ENCODE measurements around the gene ANTKMT.
A peak's percentile ranks its signal among the peaks of the same experiment; 100 is the strongest.
"Not testable (repeated sequence)": the region's sequence is repeated elsewhere in the genome, so short reads cannot be mapped to it uniquely, and the experiment has no call there.

The ANTKMT gene

DNA sequence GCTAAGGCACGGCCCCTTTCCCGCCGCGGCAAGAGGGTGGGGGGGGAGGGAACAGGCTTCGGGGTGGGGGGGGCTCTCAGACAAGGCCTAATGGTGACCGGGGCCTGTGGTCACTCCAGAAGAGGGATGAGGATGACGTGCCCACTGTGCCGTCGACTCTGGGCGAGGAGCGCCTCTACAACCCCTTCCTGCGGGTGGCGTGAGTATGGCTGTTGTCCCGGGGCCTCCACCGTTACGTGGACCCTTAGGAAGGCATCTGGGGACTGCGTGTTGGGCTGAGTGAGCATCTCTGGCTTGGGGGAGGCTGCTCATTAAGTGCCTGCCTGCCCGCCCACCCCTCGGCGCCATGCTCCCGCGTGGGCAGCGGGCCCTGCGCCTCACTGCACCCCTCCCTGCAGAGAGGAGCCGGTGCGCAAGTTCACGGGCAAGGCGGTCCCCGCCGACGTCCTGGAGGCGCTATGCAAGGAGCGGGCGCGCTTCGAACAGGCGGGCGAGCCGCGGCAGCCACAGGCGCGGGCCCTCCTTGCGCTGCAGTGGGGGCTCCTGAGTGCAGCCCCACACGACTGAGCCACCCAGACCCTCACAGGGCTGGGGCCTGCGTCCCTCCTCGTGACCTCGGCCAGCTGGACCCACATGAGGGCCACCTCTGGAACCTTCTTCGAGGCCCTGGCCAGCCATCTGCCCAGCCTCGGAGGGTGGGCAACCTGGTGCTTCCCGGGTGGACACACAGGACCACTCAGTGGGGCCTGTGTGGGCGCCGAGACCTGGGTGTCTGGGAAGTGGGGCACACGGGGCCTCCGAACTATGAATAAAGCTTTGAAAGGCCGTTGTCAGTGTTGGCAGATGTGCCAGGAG, 8.2 kb downstream of the ANTKMT start:
- DNase-seq: no peak

DNA sequence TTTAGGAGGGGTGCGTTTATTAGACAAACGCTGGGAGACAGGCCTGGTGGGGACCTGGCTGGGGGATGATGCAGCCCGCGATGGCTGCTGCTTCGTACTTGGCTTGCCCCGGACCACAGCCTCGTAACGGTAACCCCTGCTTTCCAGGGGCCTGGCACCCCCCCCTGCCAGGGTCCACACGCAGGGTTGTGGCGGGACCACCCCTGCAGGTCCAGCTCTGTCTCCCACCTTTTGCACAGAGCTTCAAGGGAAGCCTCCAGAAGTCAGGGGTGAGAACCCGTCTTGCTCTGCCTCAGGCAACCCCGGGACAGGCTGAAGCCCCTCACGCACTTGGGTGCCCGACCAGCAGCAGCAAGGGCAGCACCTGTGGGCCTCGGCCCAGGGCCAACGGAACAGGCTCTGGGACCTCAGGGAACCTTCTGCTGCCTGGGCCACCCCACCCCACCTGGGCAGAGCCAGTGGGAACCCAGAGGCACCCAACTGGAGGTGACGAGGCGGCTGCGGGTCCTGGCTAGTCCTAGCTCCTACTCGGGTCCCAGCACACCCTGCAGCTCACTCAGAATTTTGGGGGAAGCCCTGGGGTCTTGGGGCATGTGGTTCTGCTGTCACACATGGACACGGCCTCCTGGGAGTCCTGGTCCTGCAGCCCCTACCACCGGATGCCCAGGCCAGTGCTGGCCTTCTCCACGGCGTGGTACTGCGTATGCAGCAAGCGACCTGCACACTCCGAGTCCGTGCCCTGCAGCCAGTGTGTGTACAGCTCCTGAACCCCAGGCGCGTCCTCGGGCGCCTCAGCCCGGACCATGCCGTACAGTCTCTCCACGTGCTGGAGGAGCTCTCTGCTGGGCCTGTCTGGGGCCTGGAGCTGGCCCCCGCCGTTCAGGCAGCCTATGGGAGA, 9.1 kb downstream of the ANTKMT start:
- DNase-seq: no peak

- no peak for DNase-seq
Measured at GRCh38 chr16:730666-731509, 9.9 kb downstream of the ANTKMT start.

GRCh38 chr16:732332-732731, 11.4 kb downstream of the ANTKMT start:
- no peak for DNase-seq

- no peak for DNase-seq
Measured at GRCh38 chr16:732936-733335, 12.0 kb downstream of the ANTKMT start.

DNA sequence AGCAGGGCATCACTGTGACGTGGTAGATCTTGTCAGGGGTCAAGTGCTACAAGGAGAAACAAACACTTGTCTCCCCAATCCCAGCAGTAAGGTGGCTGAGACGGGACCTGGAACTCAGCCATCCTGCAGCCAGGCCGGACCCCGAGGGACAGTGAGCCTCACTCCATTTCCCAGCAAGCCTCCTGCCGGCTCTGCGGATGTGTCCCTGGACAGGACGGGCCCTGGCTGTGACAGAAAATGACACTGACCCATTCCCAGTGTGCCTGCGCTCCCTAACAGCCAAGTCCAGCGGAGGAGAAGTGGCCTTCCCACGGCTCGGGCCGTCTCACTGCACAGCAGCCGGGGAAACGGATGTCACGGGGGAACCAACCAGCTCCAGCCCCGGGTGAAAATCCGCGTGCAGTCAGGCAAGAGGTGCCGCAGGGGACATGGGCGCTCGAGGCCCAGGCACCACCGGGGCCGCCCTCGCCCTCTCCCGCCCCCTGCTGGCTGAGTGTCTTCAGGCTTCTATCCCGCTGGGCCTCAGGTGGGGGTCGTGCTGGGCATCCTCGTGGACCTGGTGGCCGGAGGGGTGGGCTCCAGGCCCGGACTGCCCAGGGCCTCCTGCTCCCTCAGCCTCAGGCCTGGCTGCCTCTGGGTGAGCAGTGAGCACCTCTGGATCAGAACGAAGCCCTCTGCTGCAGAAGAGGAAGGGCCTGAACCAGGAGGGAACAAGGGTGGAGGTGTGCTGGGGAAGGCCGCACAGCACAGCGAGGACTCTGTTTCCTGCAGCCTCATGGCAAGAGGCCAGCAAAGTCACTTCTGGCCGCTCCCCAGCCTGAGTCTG, 12.6 kb downstream of the ANTKMT start:
- no peak for DNase-seq

DNA sequence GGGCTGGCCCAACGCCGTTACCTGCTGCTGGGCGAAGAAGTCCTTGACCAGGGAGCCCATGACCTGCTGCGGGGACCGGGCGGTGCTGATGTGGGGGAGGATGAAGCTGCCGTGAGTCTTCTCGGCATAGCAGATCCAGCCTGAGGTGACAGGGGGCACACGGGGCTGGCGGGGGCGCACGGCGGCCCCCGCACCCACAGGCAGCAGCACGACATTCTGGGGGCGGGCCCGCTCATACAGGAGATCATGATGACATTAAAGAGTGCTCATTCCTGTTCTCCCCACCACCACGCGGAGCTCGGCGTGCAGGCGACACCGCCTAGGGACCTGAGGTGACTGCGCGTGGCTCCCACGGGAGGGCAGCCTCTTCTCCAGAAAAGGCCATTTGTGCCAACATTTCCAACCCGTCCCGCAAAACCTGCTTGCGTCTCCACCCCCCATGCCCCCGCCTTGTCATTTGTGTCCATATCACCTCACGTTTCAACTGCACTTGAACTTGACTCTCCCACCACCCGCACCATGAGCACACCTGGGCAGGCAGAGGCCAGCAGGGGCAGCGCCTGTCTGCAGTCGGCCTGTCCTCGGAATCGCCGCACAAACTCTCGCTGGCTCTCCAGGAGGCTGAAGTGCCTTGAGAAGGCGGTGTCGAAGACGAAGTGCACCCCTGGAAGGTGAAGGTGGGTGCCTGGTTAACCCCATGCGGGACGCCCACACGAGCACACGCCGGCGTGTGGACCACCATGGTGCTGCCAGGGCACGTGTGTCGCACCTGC, 13.4 kb downstream of the ANTKMT start:
- no peak for DNase-seq

GRCh38 chr16:734981-735881, 14.3 kb downstream of the ANTKMT start:
- DNase-seq: no peak

- DNase-seq: no peak
Measured at GRCh38 chr16:735982-736453, 15.1 kb downstream of the ANTKMT start.

DNA sequence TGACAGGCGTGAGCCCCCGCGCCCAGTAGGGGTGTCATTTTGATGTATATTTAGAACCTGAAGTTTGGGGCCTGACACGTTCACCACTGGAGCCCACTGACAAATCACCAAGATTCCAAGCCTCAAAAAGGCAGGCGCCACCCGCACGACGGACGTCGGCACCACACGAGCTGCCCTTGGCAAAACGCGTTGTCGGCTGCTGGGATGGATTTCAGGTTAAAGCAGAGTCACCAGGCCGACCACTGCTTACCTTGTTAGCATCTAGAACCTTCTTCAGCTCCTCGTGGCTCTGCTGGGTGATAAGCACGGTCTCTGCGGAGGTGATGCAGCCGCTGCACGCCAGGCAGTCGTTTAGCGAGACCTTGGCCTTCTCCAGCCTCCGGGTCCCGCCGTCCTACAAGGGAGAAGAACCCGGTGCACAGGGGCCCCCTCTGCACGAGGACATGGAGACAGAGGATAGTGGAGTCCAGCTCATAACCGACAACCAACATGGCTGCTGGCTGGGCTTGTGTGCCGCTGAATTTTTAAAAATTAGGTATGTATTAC, 16.1 kb downstream of the ANTKMT start:
- no peak for DNase-seq

- DNase-seq: no peak
Measured at GRCh38 chr16:739560-740458, 18.9 kb downstream of the ANTKMT start.

DNA sequence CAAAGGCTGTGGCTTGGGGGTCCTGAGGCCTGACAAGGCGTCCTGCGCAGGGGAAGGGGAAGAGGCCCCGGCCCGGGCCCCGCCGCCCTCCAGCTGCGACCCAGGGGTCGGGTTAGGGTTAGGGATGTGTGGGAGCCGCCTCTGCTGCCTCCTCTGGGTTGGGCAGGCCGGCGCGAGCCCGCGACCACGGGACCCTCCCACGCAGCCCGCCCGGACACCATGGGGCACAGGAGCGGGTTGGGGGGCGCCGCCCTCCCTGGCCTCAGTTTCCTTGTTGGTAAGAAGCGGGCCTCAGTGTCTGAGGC, 19.5 kb downstream of the ANTKMT start:
- DNase-seq: no peak

GRCh38 chr16:740764-741505, 20.0 kb downstream of the ANTKMT start, which contains the start of gene CIAO3:
TSS of gene CIAO3 (minus strand) at chr16:740997. CDS start at chr16:740985, 12 bp downstream.
- peak; percentile 95 for DNase-seq

DNA sequence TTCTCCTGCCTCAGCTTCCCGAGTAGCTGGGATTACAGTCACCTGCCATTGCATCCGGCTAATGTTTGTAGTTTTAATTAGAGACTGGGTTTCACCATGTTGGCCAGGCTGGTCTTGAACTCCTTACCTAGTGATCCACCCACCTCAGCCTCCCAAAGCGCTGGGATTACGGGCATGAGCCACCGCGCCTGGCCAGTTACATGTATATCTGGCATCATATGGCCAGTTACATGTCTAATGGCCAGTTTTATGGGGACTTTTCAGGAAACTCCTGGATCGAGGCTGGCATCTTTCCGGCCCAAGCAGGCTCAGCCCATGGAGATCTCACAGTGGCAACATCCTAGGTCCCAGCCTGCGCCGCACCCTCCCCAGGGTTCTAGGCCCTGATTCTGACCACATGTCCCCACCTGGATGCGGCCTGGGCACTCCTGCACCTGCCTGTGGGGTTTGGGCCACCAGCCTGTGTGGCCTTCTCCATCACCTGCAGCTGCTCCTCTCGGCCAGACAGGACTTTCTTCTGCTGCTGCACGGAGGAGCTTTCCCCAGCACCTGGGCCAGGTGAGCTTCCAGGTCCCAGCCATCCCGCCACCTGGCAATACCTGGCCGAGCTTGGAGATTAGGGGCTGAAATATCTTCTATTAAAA, 21.2 kb downstream of the ANTKMT start:
- no peak for DNase-seq

DNA sequence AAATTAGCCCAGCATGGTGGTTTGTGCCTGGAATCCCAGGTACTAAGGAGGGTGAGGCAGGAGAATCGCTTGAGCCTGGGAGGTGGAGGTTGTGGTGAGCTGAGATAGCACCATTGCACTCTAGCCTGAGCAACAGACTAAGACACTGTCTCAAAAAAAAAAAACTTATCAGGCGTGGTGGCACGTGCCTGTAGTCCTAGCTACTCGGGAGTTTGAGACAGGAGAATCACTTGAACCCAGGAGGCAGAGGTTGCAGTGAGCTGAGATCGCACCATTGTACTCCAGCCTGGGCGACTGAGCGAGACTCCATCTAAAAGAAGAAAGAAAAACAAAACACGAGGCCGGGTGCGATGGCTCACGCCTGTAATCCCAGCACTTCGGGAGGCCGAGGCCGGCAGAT, 21.9 kb downstream of the ANTKMT start:
- not testable (repeated sequence) for DNase-seq

DNA sequence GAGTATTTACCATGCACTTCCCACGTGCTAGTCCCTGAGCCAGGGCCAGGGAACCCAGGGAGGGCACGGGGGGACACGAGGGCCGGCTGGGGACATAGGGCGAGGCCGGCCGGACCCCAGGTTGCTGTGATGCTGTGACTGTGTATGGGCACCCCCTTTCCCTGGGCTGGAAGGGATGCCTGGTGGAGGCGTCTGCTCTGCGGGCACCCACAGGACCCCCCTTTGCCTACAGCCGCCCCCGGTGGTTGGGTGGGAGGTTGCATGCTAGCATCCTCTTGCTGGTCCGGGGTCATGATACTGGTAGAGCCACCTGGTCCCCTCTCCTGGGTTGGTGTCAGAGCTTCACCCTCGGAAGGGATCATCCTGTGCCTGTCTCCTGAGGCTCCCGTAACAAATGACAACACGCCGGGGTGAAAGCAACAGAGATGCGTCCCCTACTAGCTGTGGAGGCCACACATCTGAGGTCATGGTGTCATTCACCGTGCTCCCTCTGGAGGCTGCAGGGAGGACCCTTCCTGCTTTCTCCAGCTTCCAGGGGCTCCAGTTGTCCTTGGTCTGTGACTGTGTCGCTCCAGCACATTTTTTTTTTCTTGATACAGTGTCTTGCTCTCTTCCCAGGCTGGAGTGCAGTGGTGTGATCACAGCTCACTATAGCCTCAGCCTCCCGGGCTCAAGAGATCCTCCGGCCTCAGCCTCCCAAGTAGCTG, 23.0 kb downstream of the ANTKMT start:
- no peak for DNase-seq

DNA sequence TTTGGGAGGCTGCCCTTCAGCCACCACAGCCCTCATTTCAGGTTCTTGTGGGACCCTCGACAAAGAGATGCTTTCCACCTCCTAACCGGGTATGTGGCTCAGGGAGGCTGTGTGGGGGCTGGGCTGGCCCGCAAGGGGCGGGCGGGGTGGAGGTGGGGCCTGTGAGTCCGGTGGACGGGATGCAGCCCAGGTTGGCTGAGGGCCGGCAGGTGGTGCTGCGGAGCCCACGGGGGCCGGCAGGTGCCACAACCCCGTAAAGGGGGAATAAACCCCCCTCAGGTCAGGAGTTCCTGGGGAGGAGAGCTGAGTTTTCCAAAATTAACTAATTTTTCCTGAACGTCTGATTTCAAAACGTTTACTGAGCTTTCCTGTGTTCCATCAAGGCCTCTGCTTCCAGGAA, 24.8 kb downstream of the ANTKMT start:
- DNase-seq: no peak
